GM18499 (cell line): ENCODE data around the gene RBMS3.

ENCODE experiments used
- ATAC-seq: cut with Tn5 transposase; IDR thresholded peaks from one replicate; pipeline ENCODE4 v1.9.1; 2021; ENCODE audit warnings: moderate number of reproducible peaks; ENCODE audit not compliant: insufficient read depth, unreplicated experiment

Gene RBMS3

GRCh38 chr3:29416514-29416913 lies 135.6 kb downstream of the RBMS3 start:
- no peak for ATAC-seq

- no peak for ATAC-seq
Measured at GRCh38 chr3:29420106-29420505, 139.2 kb downstream of the RBMS3 start.

GRCh38 chr3:29426302-29427226 lies 145.7 kb downstream of the RBMS3 start:
- ATAC-seq = no peak

GRCh38 chr3:29427266-29428103 lies 146.6 kb downstream of the RBMS3 start:
- ATAC-seq = no peak

- no peak for ATAC-seq
Measured at GRCh38 chr3:29429055-29429679, 148.3 kb downstream of the RBMS3 start.

GRCh38 chr3:29430558-29430971 lies 149.7 kb downstream of the RBMS3 start:
- ATAC-seq = no peak

- no peak for ATAC-seq
Measured at GRCh38 chr3:29436612-29437323, 155.9 kb downstream of the RBMS3 start.

GRCh38 chr3:29438580-29438979 lies 157.7 kb downstream of the RBMS3 start:
- ATAC-seq = no peak

- no peak for ATAC-seq
Measured at GRCh38 chr3:29440413-29441305, 159.8 kb downstream of the RBMS3 start.

- ATAC-seq = no peak
Measured at GRCh38 chr3:29441422-29441821, 160.6 kb downstream of the RBMS3 start.

- ATAC-seq = no peak
Measured at GRCh38 chr3:29447946-29448627, 167.2 kb downstream of the RBMS3 start.

- ATAC-seq = no peak
Measured at GRCh38 chr3:29451920-29452319, 171.0 kb downstream of the RBMS3 start.

- ATAC-seq = no peak
Measured at GRCh38 chr3:29452934-29453283, 172.0 kb downstream of the RBMS3 start.

GRCh38 chr3:29453284-29454001 lies 172.6 kb downstream of the RBMS3 start:
- ATAC-seq = no peak

- no peak for ATAC-seq
Measured at GRCh38 chr3:29454161-29454611, 173.3 kb downstream of the RBMS3 start.

GRCh38 chr3:29456901-29457300 lies 176.0 kb downstream of the RBMS3 start:
- no peak for ATAC-seq

- ATAC-seq = no peak
Measured at GRCh38 chr3:29463304-29463703, 182.4 kb downstream of the RBMS3 start.

- ATAC-seq = no peak
Measured at GRCh38 chr3:29465836-29466235, 185.0 kb downstream of the RBMS3 start.
